ENCODE results near the gene HMGB1. TPM values are rescaled to one million over a fixed set of nuclear protein-coding genes. Genes with fewer than 3 reads are reported as not detected.

Gene HMGB1
- total and polyA plus RNA-seq, 2 of the 13 experiments (the other 11 are each of a cell fraction or from before 2014, with no cell fraction given): 115 to 584 TPM

DNA sequence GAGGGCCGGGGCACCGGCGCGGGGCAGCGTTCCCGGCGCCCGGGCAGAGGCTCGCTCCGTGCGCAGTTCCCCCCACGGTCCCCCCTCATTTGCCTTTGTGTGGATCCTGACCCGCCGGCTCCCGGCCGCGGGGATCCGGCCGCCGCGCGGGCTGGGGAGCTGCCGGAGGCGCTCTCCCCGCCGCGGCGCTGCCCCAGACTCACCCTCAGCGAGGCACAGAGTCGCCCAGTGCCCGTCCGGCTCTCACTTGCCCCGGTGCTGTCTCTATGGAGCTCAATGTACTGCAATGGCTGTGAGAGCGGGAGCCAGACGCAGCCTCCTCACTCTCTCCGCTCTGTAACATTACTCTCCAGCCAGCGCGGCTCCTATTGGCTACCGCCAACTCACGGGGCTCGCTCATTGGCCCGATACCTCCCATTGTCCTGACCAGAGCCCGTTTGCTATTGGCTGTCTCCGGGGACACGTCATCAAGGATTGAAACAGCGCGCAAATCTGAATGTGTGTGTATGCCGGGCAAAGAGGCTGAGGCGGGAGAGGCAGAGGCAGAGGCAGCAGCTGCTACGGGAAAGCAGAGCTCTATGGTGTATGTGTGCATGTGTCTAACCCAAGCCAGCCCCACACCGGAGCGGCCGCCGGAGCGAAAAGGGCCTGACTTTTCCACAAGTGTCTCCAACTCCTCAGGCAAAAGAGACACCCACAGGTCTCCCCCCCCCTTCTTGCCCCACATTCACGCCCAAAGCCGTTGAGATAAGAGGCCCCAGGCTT, at the start of gene HMGB1 (continued):
- TF ChIP-seq, protein P1, sequence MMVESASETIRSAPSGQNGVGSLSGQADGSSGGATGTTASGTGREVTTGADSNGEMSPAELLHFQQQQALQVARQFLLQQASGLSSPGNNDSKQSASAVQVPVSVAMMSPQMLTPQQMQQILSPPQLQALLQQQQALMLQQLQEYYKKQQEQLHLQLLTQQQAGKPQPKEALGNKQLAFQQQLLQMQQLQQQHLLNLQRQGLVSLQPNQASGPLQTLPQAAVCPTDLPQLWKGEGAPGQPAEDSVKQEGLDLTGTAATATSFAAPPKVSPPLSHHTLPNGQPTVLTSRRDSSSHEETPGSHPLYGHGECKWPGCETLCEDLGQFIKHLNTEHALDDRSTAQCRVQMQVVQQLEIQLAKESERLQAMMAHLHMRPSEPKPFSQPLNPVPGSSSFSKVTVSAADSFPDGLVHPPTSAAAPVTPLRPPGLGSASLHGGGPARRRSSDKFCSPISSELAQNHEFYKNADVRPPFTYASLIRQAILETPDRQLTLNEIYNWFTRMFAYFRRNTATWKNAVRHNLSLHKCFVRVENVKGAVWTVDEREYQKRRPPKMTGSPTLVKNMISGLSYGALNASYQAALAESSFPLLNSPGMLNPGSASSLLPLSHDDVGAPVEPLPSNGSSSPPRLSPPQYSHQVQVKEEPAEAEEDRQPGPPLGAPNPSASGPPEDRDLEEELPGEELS (CRISPR knock-in tag; IDR thresholded peaks at IDR 0.05): no peak
- no peak for TF ChIP-seq ZNF773 (CRISPR knock-in tag; IDR thresholded peaks at IDR 0.05; ENCODE audit: borderline replicate concordance)
- no peak for TF ChIP-seq ZSCAN9 (CRISPR knock-in tag; IDR thresholded peaks at IDR 0.05; ENCODE audit: borderline replicate concordance)
- TF ChIP-seq ZNF468 (CRISPR knock-in tag; IDR thresholded peaks at IDR 0.05): no peak
- TF ChIP-seq POLR2A (IDR thresholded peaks at IDR 0.05; ENCODE audit: insufficient read depth in 1 of 2, low read depth in 2 of 2, low read length in 2 of 2): peak; percentile 85 to 94
- no peak for TF ChIP-seq JARID2 (CRISPR knock-in tag; IDR thresholded peaks at IDR 0.05; ENCODE audit: insufficient replicate concordance)
- TF ChIP-seq NFKBIZ (CRISPR knock-in tag; IDR thresholded peaks at IDR 0.05): no peak
- no peak for TF ChIP-seq TBP (CRISPR knock-in tag; IDR thresholded peaks at IDR 0.05)
- no peak for TF ChIP-seq TBL1XR1 (IDR thresholded peaks at IDR 0.05; ENCODE audit: borderline replicate concordance, low read length, partially characterized antibody)
- TF ChIP-seq, protein P2, sequence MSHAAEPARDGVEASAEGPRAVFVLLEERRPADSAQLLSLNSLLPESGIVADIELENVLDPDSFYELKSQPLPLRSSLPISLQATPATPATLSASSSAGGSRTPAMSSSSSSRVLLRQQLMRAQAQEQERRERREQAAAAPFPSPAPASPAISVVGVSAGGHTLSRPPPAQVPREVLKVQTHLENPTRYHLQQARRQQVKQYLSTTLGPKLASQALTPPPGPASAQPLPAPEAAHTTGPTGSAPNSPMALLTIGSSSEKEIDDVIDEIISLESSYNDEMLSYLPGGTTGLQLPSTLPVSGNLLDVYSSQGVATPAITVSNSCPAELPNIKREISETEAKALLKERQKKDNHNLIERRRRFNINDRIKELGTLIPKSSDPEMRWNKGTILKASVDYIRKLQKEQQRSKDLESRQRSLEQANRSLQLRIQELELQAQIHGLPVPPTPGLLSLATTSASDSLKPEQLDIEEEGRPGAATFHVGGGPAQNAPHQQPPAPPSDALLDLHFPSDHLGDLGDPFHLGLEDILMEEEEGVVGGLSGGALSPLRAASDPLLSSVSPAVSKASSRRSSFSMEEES (CRISPR knock-in tag; IDR thresholded peaks at IDR 0.05): no peak
- 0 out of 2 replicates have a peak, but pooled peaks have one; percentile 26 for TF ChIP-seq IRX3 (CRISPR knock-in tag; IDR thresholded peaks at IDR 0.05; ENCODE audit: borderline replicate concordance, low read depth)
- TF ChIP-seq ARNT2 (CRISPR knock-in tag; IDR thresholded peaks at IDR 0.05; ENCODE audit: low read depth): 0 out of 2 replicates have a peak, but pooled peaks have one; percentile 61
- no peak for TF ChIP-seq GTF3A (CRISPR knock-in tag; conservative IDR thresholded peaks at IDR 0.05)
- 0 out of 2 replicates have a peak, but pooled peaks have one; percentile 48 for TF ChIP-seq ZNF329 (CRISPR knock-in tag; IDR thresholded peaks at IDR 0.05; ENCODE audit: low read depth)
- TF ChIP-seq ZKSCAN5 (CRISPR knock-in tag; IDR thresholded peaks at IDR 0.05): no peak
- no peak for TF ChIP-seq HNRNPUL1 (IDR thresholded peaks at IDR 0.05; ENCODE audit: low read depth, low read length)
- TF ChIP-seq SOX6 (IDR thresholded peaks at IDR 0.05): no peak
- TF ChIP-seq SOX6 (CRISPR knock-in tag; IDR thresholded peaks at IDR 0.05): peak; percentile 84
- TF ChIP-seq CBX1 (IDR thresholded peaks at IDR 0.05; ENCODE audit: low read depth): no peak
- TF ChIP-seq BORCS8-MEF2B (CRISPR knock-in tag; IDR thresholded peaks at IDR 0.05): peak; percentile 94
- TF ChIP-seq ZFY (CRISPR knock-in tag; IDR thresholded peaks at IDR 0.05): peak; percentile 57; the same call in 1 of the 2 replicates
- TF ChIP-seq, protein P3, sequence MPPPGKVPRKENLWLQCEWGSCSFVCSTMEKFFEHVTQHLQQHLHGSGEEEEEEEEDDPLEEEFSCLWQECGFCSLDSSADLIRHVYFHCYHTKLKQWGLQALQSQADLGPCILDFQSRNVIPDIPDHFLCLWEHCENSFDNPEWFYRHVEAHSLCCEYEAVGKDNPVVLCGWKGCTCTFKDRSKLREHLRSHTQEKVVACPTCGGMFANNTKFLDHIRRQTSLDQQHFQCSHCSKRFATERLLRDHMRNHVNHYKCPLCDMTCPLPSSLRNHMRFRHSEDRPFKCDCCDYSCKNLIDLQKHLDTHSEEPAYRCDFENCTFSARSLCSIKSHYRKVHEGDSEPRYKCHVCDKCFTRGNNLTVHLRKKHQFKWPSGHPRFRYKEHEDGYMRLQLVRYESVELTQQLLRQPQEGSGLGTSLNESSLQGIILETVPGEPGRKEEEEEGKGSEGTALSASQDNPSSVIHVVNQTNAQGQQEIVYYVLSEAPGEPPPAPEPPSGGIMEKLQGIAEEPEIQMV (CRISPR knock-in tag; IDR thresholded peaks at IDR 0.05; ENCODE audit: low read depth): no peak
- no peak for TF ChIP-seq ZNF17 (CRISPR knock-in tag; IDR thresholded peaks at IDR 0.05)
- TF ChIP-seq SRSF1 (optimal IDR thresholded peaks at IDR 0.05; ENCODE audit: low read depth, low read length): no peak
- no peak for TF ChIP-seq ZNF607 (CRISPR knock-in tag; IDR thresholded peaks at IDR 0.05; ENCODE audit: borderline replicate concordance)
- no peak for TF ChIP-seq PLRG1 (conservative IDR thresholded peaks at IDR 0.05)
- no peak for TF ChIP-seq ERF (CRISPR knock-in tag; IDR thresholded peaks at IDR 0.05)
- peak; percentile 99 for TF ChIP-seq TGIF2 (CRISPR knock-in tag; IDR thresholded peaks at IDR 0.05)
- TF ChIP-seq CCAR2 (optimal IDR thresholded peaks at IDR 0.05; ENCODE audit: low read depth, low read length): no peak

Data from HepG2 (cell line).